NCI-H2196 (cell line): Measurements from ENCODE around the gene HSD17B3.
"Not testable (repeated sequence)": the region's sequence is repeated elsewhere in the genome, so short reads cannot be mapped to it uniquely, and the experiment has no call there.

ENCODE experiments used
- DNase-seq: peaks from one replicate; lab custom pipeline; 2025; ENCODE audit not compliant: unreplicated experiment; lab: John Stamatoyannopoulos, UW

Gene HSD17B3

GRCh38 chr9:96302021-96302420, at the start of gene HSD17B3:
HSD17B3 (minus strand) TSS chr9:96302176; CDS start chr9:96302104, 72 bp downstream.
- DNase-seq, result no peak

- DNase-seq, result no peak
Observed at GRCh38 chr9:96350866-96351265, 48.9 kb upstream of the HSD17B3 start.

- no peak for DNase-seq
Observed at GRCh38 chr9:96348261-96348660, 46.3 kb upstream of the HSD17B3 start.

GRCh38 chr9:96345551-96345950, 43.6 kb upstream of the HSD17B3 start:
- DNase-seq, result no peak

GRCh38 chr9:96344458-96345180, 42.6 kb upstream of the HSD17B3 start:
- peak; percentile 25 for DNase-seq

- no peak for DNase-seq
Observed at GRCh38 chr9:96343515-96344360, 41.8 kb upstream of the HSD17B3 start.

- DNase-seq, result no peak
Observed at GRCh38 chr9:96342571-96343245, 40.7 kb upstream of the HSD17B3 start.

- no peak for DNase-seq
Observed at GRCh38 chr9:96340707-96341106, 38.7 kb upstream of the HSD17B3 start.

- no peak for DNase-seq
Observed at GRCh38 chr9:96338299-96338698, 36.3 kb upstream of the HSD17B3 start.

GRCh38 chr9:96333958-96334357, 32.0 kb upstream of the HSD17B3 start:
- no peak for DNase-seq

GRCh38 chr9:96331236-96331947, 29.4 kb upstream of the HSD17B3 start:
- DNase-seq, result no peak

- DNase-seq, result peak; percentile 59
Observed at GRCh38 chr9:96327694-96328352, 25.8 kb upstream of the HSD17B3 start.

GRCh38 chr9:96323169-96323568, 21.2 kb upstream of the HSD17B3 start:
- no peak for DNase-seq

GRCh38 chr9:96322736-96323135, 20.8 kb upstream of the HSD17B3 start:
- not testable (repeated sequence) for DNase-seq

- DNase-seq, result not testable (repeated sequence)
Observed at GRCh38 chr9:96322210-96322609, 20.2 kb upstream of the HSD17B3 start.

GRCh38 chr9:96321515-96321914, 19.5 kb upstream of the HSD17B3 start:
- no peak for DNase-seq

GRCh38 chr9:96320749-96321280, 18.8 kb upstream of the HSD17B3 start:
- DNase-seq, result no peak

GRCh38 chr9:96318921-96319565, 17.1 kb upstream of the HSD17B3 start:
- no peak for DNase-seq

GRCh38 chr9:96317335-96317980, 15.5 kb upstream of the HSD17B3 start:
- DNase-seq, result peak; percentile 53
